Activated T-cell treated with anti-CD3 and anti-CD28 coated beads, Interleukin-2, amount 50 U/mL, for 72 hours (primary cell): ENCODE data around the gene LAMB3. TPM values are rescaled to one million over a fixed set of nuclear protein-coding genes. Genes with fewer than 3 reads are reported as not detected.

Experiments used
- ATAC-seq, 2 donors: fragments of 150-1000 bp; cut with Tn5 transposase; replicated peaks in 1 of 2; 2 replicates each; pipeline ENCODE4 v1.10.0; 2021; ENCODE audit warnings: moderate library complexity in 2 of 2, mild to moderate bottlenecking in 1 of 2
- DNase-seq, 2 donors: peaks; one replicate each; pipeline ENCODE4 v3.0.0; 2021 to 2022; ENCODE audit warnings: mixed read lengths in 1 of 2
- H3K27ac Mint-ChIP-seq: one replicate; pipeline ENCODE4 v1.8.0; 2022; ENCODE audit warnings: mild to moderate bottlenecking, moderate library complexity, mixed read lengths
- H3K27me3 Mint-ChIP-seq: one replicate; pipeline ENCODE4 v1.8.0; 2022; ENCODE audit warnings: low read depth, mixed read lengths
- H3K36me3 Mint-ChIP-seq, 2 donors: one replicate each; pipeline ENCODE4 v1.8.0; 2022; ENCODE audit warnings: mixed read lengths in 2 of 2, mild to moderate bottlenecking in 1 of 2; ENCODE audit not compliant: insufficient read depth in 2 of 2
- H3K4me1 Mint-ChIP-seq: one replicate; pipeline ENCODE4 v1.8.0; 2022; ENCODE audit warnings: low read depth, mixed read lengths
- H3K4me3 Mint-ChIP-seq, 2 donors: one replicate each; pipeline ENCODE4 v1.8.0; 2022; ENCODE audit warnings: mild to moderate bottlenecking in 2 of 2, mixed read lengths in 2 of 2, moderate library complexity in 2 of 2
- H3K9me3 Mint-ChIP-seq, 2 donors: one replicate each; pipeline ENCODE4 v1.8.0; 2022; ENCODE audit warnings: mixed read lengths in 2 of 2
- total RNA-seq, 2 donors: library from RNA; stranded (reverse); gene quantifications; one replicate each; pipeline ENCODE4 v1.2.3, GENCODE V29; 2022

LAMB3 gene
- total RNA-seq, 2 donors from 2014 or later, result 5.9 to 26.0 TPM

DNA sequence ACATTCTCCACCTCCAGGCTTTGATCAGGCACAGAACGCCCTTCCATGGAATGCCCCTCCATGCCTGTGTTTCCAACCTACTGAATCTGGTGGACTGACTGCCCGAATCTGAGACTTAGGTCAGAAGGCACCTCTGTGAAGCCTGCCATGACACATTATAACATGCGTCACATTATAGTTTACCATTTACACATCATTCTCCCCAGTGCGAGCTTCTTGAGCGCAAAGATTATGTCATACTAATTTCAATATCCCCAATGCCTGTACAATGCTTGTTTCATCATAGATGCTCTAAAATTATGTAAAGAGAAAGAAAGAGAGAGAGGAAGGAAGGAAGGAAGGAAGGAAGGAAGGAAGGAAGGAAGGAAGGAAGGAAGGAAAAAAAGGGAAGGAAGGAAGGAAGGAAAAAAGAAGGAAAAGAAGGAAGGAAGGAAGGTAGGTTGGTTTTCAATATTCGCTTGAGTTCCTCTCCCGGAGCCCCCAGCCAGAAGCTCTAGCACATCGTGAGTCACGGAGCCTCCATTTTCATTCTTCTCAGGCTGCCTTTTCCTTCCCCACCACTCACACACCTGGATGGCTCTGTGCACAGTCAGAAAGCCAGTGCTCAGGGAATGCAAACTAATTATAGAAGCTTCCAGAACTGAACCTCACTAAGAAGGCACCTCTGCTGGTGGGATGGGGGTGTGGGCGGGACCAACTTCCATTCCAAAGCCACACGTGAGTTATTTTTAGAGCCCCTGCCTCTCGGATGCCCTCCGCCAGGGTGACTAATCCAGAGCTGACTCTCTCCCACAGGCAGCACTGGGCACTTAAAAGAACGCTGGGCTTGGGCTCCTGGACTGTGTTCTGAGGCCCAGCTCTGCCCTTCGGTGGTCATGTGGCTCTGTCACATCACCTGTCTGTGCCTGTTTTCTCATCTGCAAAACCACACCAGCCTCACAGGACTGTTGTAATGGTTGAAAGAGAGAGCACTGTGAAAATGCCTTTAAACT, 27.4 kb downstream of the LAMB3 start:
- Mint-ChIP-seq H3K27ac (no peak overlapping the region), H3K4me1 (peaks cover 19% of the 10 kb centered on the region), H3K27me3 (no peaks in the 10 kb centered on the region), H3K9me3 (no peaks in the 10 kb centered on the region), H3K4me3 (no peak overlapping the region), H3K36me3 (no peaks in the 10 kb centered on the region)
- DNase-seq (no peak), ATAC-seq (no peak)

GRCh38 chr1:209622841-209623829, 29.1 kb downstream of the LAMB3 start:
- H3K9me3 Mint-ChIP-seq, result no peaks in the 10 kb centered on the region
- DNase-seq (no peak), ATAC-seq (no peak)
- H3K4me3 Mint-ChIP-seq, result no peak overlapping the region
- no peaks in the 10 kb centered on the region for H3K27me3 Mint-ChIP-seq
- no peak overlapping the region for H3K27ac Mint-ChIP-seq
- peaks cover 7% of the 10 kb centered on the region for H3K4me1 Mint-ChIP-seq
- no peaks in the 10 kb centered on the region for H3K36me3 Mint-ChIP-seq

DNA sequence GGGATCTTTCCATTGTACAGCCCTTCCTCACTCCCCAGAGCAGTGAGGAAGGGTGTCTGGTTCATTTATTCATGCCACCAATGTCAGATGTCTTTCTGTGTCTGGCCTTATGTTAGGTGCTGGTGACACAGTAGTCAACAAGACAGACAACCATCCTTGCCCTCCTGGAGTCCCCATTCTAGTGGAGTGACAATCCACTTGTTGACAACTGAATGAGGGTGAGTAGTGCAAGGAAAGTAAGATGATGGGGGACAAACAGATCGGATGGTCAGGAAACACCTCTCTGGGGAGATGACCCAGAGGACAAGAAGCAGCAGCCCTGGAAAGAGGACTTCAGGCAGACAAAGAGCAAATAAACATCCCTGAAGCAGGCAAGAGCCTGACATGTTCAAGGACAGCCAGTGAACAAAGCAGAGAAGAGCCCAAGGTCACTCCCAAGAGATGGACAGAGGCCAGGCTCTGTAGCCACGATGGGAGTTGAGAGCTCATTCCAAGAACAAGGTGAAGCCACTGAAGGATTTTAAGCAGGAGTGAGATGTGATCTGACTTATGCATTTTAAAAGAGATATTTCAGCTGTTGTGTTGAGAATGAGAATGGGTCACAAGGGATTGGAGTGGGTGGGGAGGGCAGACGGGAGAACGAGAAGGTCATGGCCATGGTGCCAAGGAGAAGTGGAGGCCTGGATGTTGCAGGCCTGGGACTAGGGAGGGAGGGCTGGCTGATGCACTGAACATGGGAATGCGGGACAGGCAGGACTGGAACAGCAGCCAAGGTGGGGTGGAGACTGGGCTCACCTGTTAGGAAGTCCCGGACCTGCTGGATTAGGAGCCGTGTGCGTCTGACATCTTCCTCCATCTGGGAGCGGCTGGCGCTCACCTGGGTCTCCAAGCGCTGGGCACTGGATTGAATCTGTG, 30.2 kb downstream of the LAMB3 start:
- no peaks in the 10 kb centered on the region for H3K4me1 Mint-ChIP-seq
- H3K4me3 Mint-ChIP-seq, result no peak overlapping the region
- no peaks in the 10 kb centered on the region for H3K9me3 Mint-ChIP-seq
- H3K27ac Mint-ChIP-seq, result no peak overlapping the region
- no peaks in the 10 kb centered on the region for H3K36me3 Mint-ChIP-seq
- H3K27me3 Mint-ChIP-seq, result no peaks in the 10 kb centered on the region
- no peak for ATAC-seq
- no peak for DNase-seq

GRCh38 chr1:209621286-209621685, 30.9 kb downstream of the LAMB3 start:
- Mint-ChIP-seq H3K4me3 (no peak overlapping the region), H3K27ac (no peak overlapping the region), H3K27me3 (no peaks in the 10 kb centered on the region), H3K4me1 (no peaks in the 10 kb centered on the region), H3K9me3 (no peaks in the 10 kb centered on the region), H3K36me3 (peaks cover 0 to 3% of the 10 kb centered on the region in 2 donors)
- ATAC-seq, result no peak
- DNase-seq, result no peak

GRCh38 chr1:209620487-209620884, 31.7 kb downstream of the LAMB3 start:
- Mint-ChIP-seq H3K4me3 (no peak overlapping the region), H3K9me3 (no peaks in the 10 kb centered on the region)
- no peak for DNase-seq

DNA sequence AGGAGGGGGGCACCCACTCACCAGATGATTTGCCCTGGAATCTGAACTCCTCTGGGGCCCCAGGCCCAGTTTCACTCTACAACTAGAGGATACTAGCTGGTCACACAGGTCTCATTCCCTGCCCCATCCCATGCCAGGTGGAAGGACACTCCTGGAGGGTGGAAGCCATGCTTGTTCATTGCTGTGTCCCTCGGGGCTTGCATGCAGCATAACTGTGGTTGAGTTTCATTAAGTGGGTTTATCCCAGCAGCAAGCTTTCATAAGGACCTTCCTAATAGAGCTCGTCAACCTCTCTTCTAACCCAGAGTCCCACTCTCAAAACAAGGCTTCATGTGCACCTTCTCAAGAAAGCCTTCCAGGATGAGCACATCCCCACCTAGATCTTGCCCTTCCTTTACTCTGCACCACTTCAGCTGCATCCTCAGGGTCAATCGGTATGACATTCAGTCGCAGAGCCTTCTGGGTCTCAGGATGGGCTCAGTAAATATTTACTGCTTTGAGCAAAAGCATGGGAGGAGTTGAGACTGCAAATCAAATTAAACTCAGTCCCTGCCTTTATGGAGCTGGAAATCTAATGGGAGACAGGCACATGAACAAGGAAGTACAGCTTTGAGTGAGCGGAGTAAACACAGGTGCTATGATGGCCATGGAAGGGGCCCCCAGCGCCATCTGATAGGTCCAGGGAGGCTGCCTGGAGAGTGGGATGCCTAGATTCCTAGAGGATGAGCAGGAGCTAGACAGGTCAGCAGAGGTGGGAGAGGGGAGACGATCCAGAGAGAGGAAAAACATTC, 32.3 kb downstream of the LAMB3 start:
- H3K27ac Mint-ChIP-seq, result no peak overlapping the region
- no peaks in the 10 kb centered on the region for H3K9me3 Mint-ChIP-seq
- DNase-seq (no peak), ATAC-seq (no peak)
- H3K36me3 Mint-ChIP-seq, result peaks cover 0 to 3% of the 10 kb centered on the region in 2 donors
- no peaks in the 10 kb centered on the region for H3K4me1 Mint-ChIP-seq
- H3K27me3 Mint-ChIP-seq, result no peaks in the 10 kb centered on the region
- H3K4me3 Mint-ChIP-seq, result no peak overlapping the region

More at GRCh38 chr1:209620487-209620884, 31.7 kb downstream of the LAMB3 start:
- no peak overlapping the region for H3K27ac Mint-ChIP-seq
- no peaks in the 10 kb centered on the region for H3K27me3 Mint-ChIP-seq
- H3K4me1 Mint-ChIP-seq, result no peaks in the 10 kb centered on the region
- H3K36me3 Mint-ChIP-seq, result peaks cover 0 to 3% of the 10 kb centered on the region in 2 donors
- no peak for ATAC-seq

- no peaks in the 10 kb centered on the region for H3K4me1 Mint-ChIP-seq
- no peaks in the 10 kb centered on the region for H3K27me3 Mint-ChIP-seq
- no peak overlapping the region for H3K4me3 Mint-ChIP-seq
- DNase-seq (no peak), ATAC-seq (no peak)
- no peak overlapping the region for H3K27ac Mint-ChIP-seq
- H3K36me3 Mint-ChIP-seq, result peaks cover 0 to 3% of the 10 kb centered on the region in 2 donors
- H3K9me3 Mint-ChIP-seq, result no peaks in the 10 kb centered on the region
Observed at GRCh38 chr1:209618756-209619420, 33.3 kb downstream of the LAMB3 start.

DNA sequence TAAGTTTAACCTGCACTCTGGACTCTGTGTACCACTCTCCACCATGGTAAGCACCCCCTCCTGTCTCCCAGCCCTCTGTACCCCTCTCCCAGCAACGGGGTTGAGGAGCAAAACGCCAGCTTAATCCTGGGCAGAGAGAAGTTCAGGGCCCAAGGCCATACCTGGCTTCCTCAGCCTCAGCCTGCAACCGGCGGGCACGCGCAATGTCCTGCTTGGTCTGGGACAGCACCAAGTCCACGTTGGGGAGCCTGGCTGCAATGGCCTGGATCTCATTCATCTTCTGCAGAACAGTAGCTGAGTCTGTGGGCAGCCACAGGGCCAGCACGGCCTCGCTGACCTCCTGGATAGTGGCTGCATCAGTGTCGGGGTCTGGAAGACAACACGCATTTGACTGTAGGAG, 33.9 kb downstream of the LAMB3 start:
- no peak overlapping the region for H3K27ac Mint-ChIP-seq
- no peak for ATAC-seq
- no peak overlapping the region for H3K4me3 Mint-ChIP-seq
- H3K4me1 Mint-ChIP-seq, result no peaks in the 10 kb centered on the region
- H3K9me3 Mint-ChIP-seq, result no peaks in the 10 kb centered on the region
- H3K27me3 Mint-ChIP-seq, result no peaks in the 10 kb centered on the region
- peaks cover 0 to 3% of the 10 kb centered on the region in 2 donors for H3K36me3 Mint-ChIP-seq
- no peak for DNase-seq

GRCh38 chr1:209617755-209618154, 34.5 kb downstream of the LAMB3 start:
- ATAC-seq (no peak), DNase-seq (no peak)
- Mint-ChIP-seq H3K4me1 (no peaks in the 10 kb centered on the region), H3K27me3 (no peaks in the 10 kb centered on the region), H3K9me3 (no peaks in the 10 kb centered on the region), H3K27ac (no peak overlapping the region), H3K4me3 (no peak overlapping the region), H3K36me3 (peaks cover 0 to 3% of the 10 kb centered on the region in 2 donors)

DNA sequence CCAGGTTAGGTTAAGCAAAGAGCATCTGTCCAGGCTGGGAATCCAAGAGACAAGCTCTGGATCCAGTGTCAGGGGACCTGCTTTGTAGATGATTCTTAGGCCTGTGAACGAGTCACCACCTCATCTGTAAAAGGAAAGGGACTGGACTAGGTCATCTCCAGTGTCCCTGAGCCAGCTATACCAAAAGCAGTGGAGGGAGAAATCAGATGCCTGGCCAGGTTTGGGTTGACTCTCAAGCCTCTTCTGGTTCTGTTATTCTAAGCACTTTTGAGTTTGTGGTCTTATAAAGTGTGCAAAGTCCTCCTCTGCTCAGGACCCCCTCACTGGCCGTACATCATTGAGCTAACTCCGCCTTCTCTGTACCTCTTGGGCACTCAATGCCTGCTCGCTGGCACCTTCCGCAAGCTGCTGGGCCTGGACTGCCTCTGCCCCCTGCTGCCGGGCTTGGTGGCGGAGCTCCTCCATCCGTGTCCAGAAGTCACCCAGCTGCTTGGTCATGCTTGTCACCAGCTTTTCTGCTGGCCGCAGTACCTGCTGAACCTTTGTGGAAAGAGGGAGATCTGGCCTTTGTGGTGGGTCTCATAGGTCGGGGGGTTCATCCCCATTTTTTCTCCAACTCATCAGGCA, 35.1 kb downstream of the LAMB3 start:
- no peak overlapping the region for H3K4me3 Mint-ChIP-seq

More for the DNA sequence above, 35.1 kb downstream of the LAMB3 start:
- Mint-ChIP-seq H3K9me3 (no peaks in the 10 kb centered on the region), H3K4me1 (no peaks in the 10 kb centered on the region), H3K27ac (no peak overlapping the region), H3K27me3 (no peaks in the 10 kb centered on the region), H3K36me3 (peaks cover 0 to 3% of the 10 kb centered on the region in 2 donors)
- ATAC-seq (no peak), DNase-seq (no peak)
